Measurements from ENCODE around the gene MAST1.

GRCh38 chr19:12790628-12791344 lies 47.5 kb upstream of the MAST1 start:
- no peak for TF ChIP-seq CTCF (conservative IDR thresholded peaks at IDR 0.05; ENCODE audit: low read depth in 2 of 2)
- TF ChIP-seq EZH2 (IDR thresholded peaks at IDR 0.05; ENCODE audit: low read depth, unreplicated experiment), result no peak
- no peak for TF ChIP-seq CREB1 (CRISPR knock-in tag; IDR thresholded peaks at IDR 0.05; ENCODE audit: low read depth)
- TF ChIP-seq POLR2AphosphoS5 (IDR thresholded peaks at IDR 0.05; ENCODE audit: low read depth), result no peak
- TF ChIP-seq ETS1 (IDR thresholded peaks at IDR 0.05), result no peak
- TF ChIP-seq REST (IDR thresholded peaks at IDR 0.05; ENCODE audit: unreplicated experiment), result no peak
- no peak for TF ChIP-seq ZNF114 (CRISPR knock-in tag; IDR thresholded peaks at IDR 0.05)
- TF ChIP-seq JUNB (IDR thresholded peaks at IDR 0.05; ENCODE audit: unreplicated experiment), result no peak
- TF ChIP-seq EZH2phosphoT487 (IDR thresholded peaks at IDR 0.05; ENCODE audit: unreplicated experiment), result no peak
- no peak for TF ChIP-seq STAT1 (IDR thresholded peaks at IDR 0.05; ENCODE audit: unreplicated experiment)
- no peak for TF ChIP-seq ZNF462 (CRISPR knock-in tag; IDR thresholded peaks at IDR 0.05)
- no peak for TF ChIP-seq NANOG (IDR thresholded peaks at IDR 0.05; ENCODE audit: borderline replicate concordance)

Data from GM23338 (cell line).